HG02885 (cell line): ENCODE results near the gene PSAT1.

Experiments
- ATAC-seq: cut with Tn5 transposase; IDR thresholded peaks from one replicate; pipeline ENCODE4 v1.9.1; 2021; ENCODE audit warnings: mild to moderate bottlenecking; ENCODE audit not compliant: unreplicated experiment, poor library complexity

PSAT1 gene

DNA sequence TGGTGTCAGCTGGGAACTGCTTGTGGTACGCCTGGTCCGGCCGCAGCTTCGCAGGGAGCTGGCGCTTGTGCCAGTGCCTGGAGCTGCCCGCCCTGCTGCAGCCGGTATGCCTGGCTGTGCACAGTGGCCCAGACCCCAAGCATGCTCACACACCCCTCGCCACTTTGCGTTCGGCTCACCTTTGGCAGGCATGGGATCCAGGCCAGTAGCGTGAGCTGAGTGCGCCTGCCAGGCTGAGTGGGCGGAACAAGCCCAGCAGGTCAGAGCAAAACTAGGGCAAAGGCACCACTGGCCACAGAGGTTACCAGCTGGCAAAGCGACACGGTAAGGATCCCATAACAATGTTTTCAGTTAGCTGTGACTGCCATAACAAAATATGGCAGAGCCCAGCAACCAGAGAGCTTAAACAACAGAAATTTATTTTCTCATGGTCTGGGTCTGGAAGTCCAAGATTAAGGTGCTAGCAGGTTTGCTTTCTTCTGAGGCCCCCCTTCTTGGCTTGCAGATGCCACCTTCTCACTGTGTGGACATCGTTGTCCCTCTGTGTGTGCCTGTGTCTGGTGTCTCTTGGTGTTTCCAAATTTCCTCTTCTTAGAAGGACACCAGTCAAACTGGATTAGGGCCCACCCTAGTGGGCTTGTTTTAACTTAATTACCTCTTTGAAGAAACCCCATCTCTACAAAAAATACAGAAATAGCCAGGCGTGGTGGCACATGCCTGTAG is 61.6 kb downstream of the PSAT1 start:
- ATAC-seq: no peak

GRCh38 chr9:78363221-78363620 is 66.3 kb downstream of the PSAT1 start:
- no peak for ATAC-seq

DNA sequence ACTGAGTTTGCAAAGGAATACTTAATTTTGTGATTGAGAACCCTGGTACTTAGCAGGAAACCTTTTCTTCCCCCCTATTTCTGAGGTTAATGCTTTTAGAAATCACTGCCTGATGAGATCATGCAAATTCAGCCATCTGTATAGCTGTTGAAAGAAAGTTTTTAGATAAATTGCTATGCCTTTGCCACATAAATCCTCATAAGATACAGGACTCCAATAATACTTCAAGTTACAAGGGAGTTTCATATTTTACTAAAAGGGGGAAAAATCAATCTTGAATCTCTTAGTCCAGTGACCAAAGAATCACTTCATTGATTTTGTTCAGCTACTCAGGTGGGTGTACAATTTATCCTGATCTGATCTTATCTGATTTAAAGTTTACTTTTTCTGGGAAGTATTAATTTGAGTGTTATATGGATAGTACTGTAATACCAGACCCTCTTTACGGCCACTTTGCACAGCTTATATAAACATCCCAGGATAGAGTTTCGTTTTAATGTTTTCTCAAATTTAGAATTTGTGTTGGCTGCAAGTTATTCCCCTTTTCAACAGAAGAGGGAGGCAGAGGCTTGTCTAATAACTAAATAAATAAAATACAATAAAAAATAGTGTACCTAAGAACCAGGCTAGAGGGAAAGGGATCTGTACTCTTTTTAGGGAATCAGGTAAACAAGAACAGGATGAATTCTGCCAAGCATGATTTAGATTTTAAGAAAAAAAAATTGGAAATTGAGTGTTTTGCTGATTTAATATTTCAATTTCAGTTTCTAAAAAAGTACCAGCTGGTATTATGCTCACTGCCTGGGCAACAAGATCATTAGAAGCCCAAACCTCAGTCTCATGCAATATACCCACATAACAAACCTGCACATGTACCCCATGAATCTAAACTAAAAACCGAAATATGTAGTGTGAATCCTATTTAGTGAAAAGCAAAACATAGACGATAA is 69.1 kb downstream of the PSAT1 start:
- ATAC-seq: no peak

DNA sequence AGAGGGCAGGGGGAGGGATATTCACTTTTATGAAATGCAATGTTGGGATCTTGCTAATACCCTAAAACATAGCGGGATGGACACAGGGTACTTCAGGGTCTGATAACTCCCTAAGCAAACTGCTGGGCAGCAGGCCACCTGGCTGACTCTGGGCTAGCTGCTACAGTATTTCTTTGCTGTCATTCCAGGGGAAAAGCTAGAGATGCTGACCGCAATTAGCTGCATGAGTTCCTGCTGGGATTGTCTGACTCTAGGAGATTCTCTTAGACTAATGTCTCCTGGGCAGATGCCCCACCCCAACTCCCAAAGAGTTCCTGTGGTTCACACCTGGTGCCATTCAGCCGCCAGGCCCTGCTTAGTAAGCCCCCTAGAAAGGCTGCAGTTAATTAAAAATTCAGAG is 69.9 kb downstream of the PSAT1 start:
- no peak for ATAC-seq

- no peak for ATAC-seq
Observed at GRCh38 chr9:78368236-78368635, 71.3 kb downstream of the PSAT1 start.

- peak; percentile 79 for ATAC-seq
Observed at GRCh38 chr9:78369639-78370219, 72.8 kb downstream of the PSAT1 start.

- ATAC-seq: no peak
Observed at GRCh38 chr9:78370991-78371390, 74.1 kb downstream of the PSAT1 start.

DNA sequence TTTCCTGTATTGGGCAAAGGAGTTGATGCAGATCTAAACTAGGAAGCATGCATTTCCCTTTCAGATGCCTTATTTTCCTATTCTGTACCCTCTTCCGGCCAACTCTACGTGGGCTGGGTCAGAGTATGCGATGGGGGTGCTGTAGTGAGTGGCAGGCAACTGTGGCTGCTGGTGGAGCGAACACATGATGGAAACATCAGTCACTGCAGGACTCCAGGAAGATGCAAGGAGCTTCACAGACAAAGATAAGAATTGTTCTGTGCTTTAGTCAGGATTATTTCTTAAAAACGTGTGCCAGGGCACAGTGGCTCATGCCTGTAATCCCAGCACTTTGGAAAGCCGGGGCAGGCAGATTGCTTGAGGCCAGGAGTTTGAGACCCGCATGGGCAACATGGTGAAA is 75.1 kb downstream of the PSAT1 start:
- no peak for ATAC-seq
